HEK293 (cell line): ENCODE data around the gene ALG8.

Source experiments
- AEBP2 ChIP-seq: fragments of 450-650 bp; formaldehyde crosslinking; IDR thresholded peaks from 2 replicates; pipeline ENCODE4 v1.5.1; 2016; ENCODE audit warnings: missing biosample characterization, missing genetic modification characterization, borderline replicate concordance
- FEZF1 ChIP-seq: fragments of 450-650 bp; formaldehyde crosslinking; IDR thresholded peaks from 2 replicates; pipeline ENCODE4 v1.5.1; 2016; ENCODE audit warnings: missing biosample characterization, missing genetic modification characterization
- HOXD13 ChIP-seq: sonication (generic); formaldehyde crosslinking; IDR thresholded peaks from 2 replicates; pipeline ENCODE4 v1.8.0; 2022; ENCODE audit warnings: missing genetic modification reagents, borderline replicate concordance
- KLF10 ChIP-seq: fragments of 450-650 bp; IDR thresholded peaks from 2 replicates; pipeline ENCODE4 v1.5.1; 2018; ENCODE audit warnings: missing biosample characterization, mild to moderate bottlenecking, missing genetic modification characterization
- KLF17 ChIP-seq: fragments of 450-650 bp; formaldehyde crosslinking; IDR thresholded peaks from 2 replicates; pipeline ENCODE4 v1.5.1; 2016; ENCODE audit warnings: missing biosample characterization, missing genetic modification characterization
- MZF1 ChIP-seq: fragments of 450-650 bp; formaldehyde crosslinking; IDR thresholded peaks from 2 replicates; pipeline ENCODE4 v1.5.1; 2017; ENCODE audit warnings: missing biosample characterization, missing genetic modification characterization, borderline replicate concordance
- PBX3 ChIP-seq: sonication (generic); formaldehyde crosslinking; IDR thresholded peaks from 2 replicates; pipeline ENCODE4 v1.8.1; 2022; ENCODE audit warnings: mild to moderate bottlenecking, moderate library complexity, missing genetic modification reagents
- YY1 ChIP-seq: fragments of 450-650 bp; formaldehyde crosslinking; IDR thresholded peaks from 2 replicates; pipeline ENCODE4 v1.5.1; 2018; ENCODE audit warnings: missing biosample characterization, missing genetic modification characterization
- ZBTB6 ChIP-seq: fragments of 450-650 bp; formaldehyde crosslinking; IDR thresholded peaks from 2 replicates; pipeline ENCODE4 v1.5.1; 2017; ENCODE audit warnings: missing biosample characterization, missing genetic modification characterization
- ZFP41 ChIP-seq: fragments of 450-650 bp; formaldehyde crosslinking; IDR thresholded peaks from 2 replicates; pipeline ENCODE4 v1.5.1; 2016; ENCODE audit warnings: missing biosample characterization, missing genetic modification characterization, borderline replicate concordance
- ZNF10 ChIP-seq: fragments of 450-650 bp; formaldehyde crosslinking; IDR thresholded peaks from 2 replicates; pipeline ENCODE4 v1.5.1; 2017; ENCODE audit warnings: missing biosample characterization, missing genetic modification characterization
- ZNF138 ChIP-seq: fragments of 450-650 bp; formaldehyde crosslinking; IDR thresholded peaks from 2 replicates; pipeline ENCODE4 v1.5.1; 2016; ENCODE audit warnings: missing biosample characterization, missing genetic modification characterization, borderline replicate concordance
- ZNF174 ChIP-seq: fragments of 450-650 bp; formaldehyde crosslinking; IDR thresholded peaks from 2 replicates; pipeline ENCODE4 v1.5.0; 2017; ENCODE audit warnings: missing biosample characterization, mild to moderate bottlenecking, missing genetic modification characterization
- ZNF175 ChIP-seq: fragments of 450-650 bp; formaldehyde crosslinking; IDR thresholded peaks from 2 replicates; pipeline ENCODE4 v1.5.1; 2016; ENCODE audit warnings: missing biosample characterization, missing genetic modification characterization
- ZNF202 ChIP-seq: fragments of 450-650 bp; formaldehyde crosslinking; IDR thresholded peaks from 2 replicates; pipeline ENCODE4 v1.5.1; 2016; ENCODE audit warnings: missing biosample characterization, missing genetic modification characterization, borderline replicate concordance
- ZNF324 ChIP-seq: fragments of 450-650 bp; formaldehyde crosslinking; IDR thresholded peaks from 2 replicates; pipeline ENCODE4 v1.5.1; 2016; ENCODE audit warnings: missing biosample characterization, missing genetic modification characterization
- ZNF341 ChIP-seq: fragments of 450-650 bp; formaldehyde crosslinking; IDR thresholded peaks from 2 replicates; pipeline ENCODE4; 2016; ENCODE audit warnings: low read depth, missing biosample characterization, missing genetic modification characterization
- ZNF366 ChIP-seq: fragments of 450-650 bp; formaldehyde crosslinking; conservative IDR thresholded peaks from 2 replicates; pipeline ENCODE4 v1.5.1; 2016; ENCODE audit warnings: missing biosample characterization, missing genetic modification characterization
- ZNF391 ChIP-seq: fragments of 450-650 bp; formaldehyde crosslinking; IDR thresholded peaks from 2 replicates; pipeline ENCODE4 v1.5.1; 2016; ENCODE audit warnings: low read depth, missing biosample characterization, missing genetic modification characterization, borderline replicate concordance
- ZNF404 ChIP-seq: fragments of 450-650 bp; formaldehyde crosslinking; IDR thresholded peaks from 2 replicates; pipeline ENCODE4 v1.5.1; 2017; ENCODE audit warnings: missing biosample characterization, missing genetic modification characterization
- ZNF426 ChIP-seq: fragments of 450-650 bp; formaldehyde crosslinking; IDR thresholded peaks from 2 replicates; pipeline ENCODE4 v1.5.1; 2017; ENCODE audit warnings: missing biosample characterization, missing genetic modification characterization, mild to moderate bottlenecking, inconsistent platforms, moderate library complexity
- ZNF518A ChIP-seq: fragments of 450-650 bp; formaldehyde crosslinking; conservative IDR thresholded peaks from 2 replicates; pipeline ENCODE4 v1.5.1; 2016; ENCODE audit warnings: low read depth, missing biosample characterization, missing genetic modification characterization
- ZNF530 ChIP-seq: fragments of 450-650 bp; formaldehyde crosslinking; IDR thresholded peaks from 2 replicates; pipeline ENCODE4 v1.5.1; 2016; ENCODE audit warnings: low read depth, missing biosample characterization, missing genetic modification characterization
- ZNF548 ChIP-seq: fragments of 450-650 bp; formaldehyde crosslinking; IDR thresholded peaks from 2 replicates; pipeline ENCODE4 v1.5.1; 2016; ENCODE audit warnings: missing biosample characterization, missing genetic modification characterization
- ZNF571 ChIP-seq: fragments of 450-650 bp; formaldehyde crosslinking; IDR thresholded peaks from 2 replicates; pipeline ENCODE4 v1.5.0; 2017; ENCODE audit warnings: missing biosample characterization, missing genetic modification characterization
- ZNF600 ChIP-seq: fragments of 450-650 bp; formaldehyde crosslinking; IDR thresholded peaks from 2 replicates; pipeline ENCODE4 v1.5.1; 2016; ENCODE audit warnings: missing biosample characterization, missing genetic modification characterization
- ZNF610 ChIP-seq: fragments of 450-650 bp; formaldehyde crosslinking; IDR thresholded peaks from 2 replicates; pipeline ENCODE4 v1.5.1; 2016; ENCODE audit warnings: missing biosample characterization, missing genetic modification characterization, borderline replicate concordance
- ZNF664 ChIP-seq: fragments of 450-650 bp; formaldehyde crosslinking; IDR thresholded peaks from 2 replicates; pipeline ENCODE4 v1.5.1; 2016; ENCODE audit warnings: missing biosample characterization, missing genetic modification characterization
- ZSCAN23 ChIP-seq: fragments of 450-650 bp; formaldehyde crosslinking; IDR thresholded peaks from 2 replicates; pipeline ENCODE4 v1.5.1; 2016; ENCODE audit warnings: missing biosample characterization, missing genetic modification characterization

The ALG8 gene

GRCh38 chr11:78139422-78140391, at the start of gene ALG8 (continued):
- TF ChIP-seq ZNF174 (tag by site-specific recombination) (no peak), ZNF518A (tag by site-specific recombination) (peak; percentile 67; the same call in 1 of the 2 replicates), FEZF1 (tag by site-specific recombination) (no peak), ZSCAN23 (tag by site-specific recombination) (no peak), PBX3 (CRISPR knock-in tag) (no peak), ZNF548 (no peak), ZBTB6 (tag by site-specific recombination) (no peak), KLF10 (tag by site-specific recombination) (no peak), HOXD13 (CRISPR knock-in tag) (0 out of 2 replicates have a peak, but pooled peaks have one; percentile 34), YY1 (tag by site-specific recombination) (peak; percentile 94), ZNF391 (tag by site-specific recombination) (0 out of 2 replicates have a peak, but pooled peaks have one; percentile 29), ZNF530 (no peak), ZNF426 (tag by site-specific recombination) (no peak), ZNF138 (tag by site-specific recombination) (no peak), ZNF175 (no peak), ZNF610 (tag by site-specific recombination) (no peak; the same call in 1 of the 2 replicates), ZNF10 (tag by site-specific recombination) (0 out of 2 replicates have a peak, but pooled peaks have one; percentile 11), AEBP2 (tag by site-specific recombination) (no peak), MZF1 (tag by site-specific recombination) (no peak), ZNF571 (tag by site-specific recombination) (no peak), ZNF324 (tag by site-specific recombination) (no peak), ZNF404 (tag by site-specific recombination) (no peak), ZNF664 (tag by site-specific recombination) (no peak), ZFP41 (tag by site-specific recombination) (no peak), ZNF366 (tag by site-specific recombination) (no peak), ZNF600 (tag by site-specific recombination) (no peak), ZNF202 (no peak), ZNF341 (tag by site-specific recombination) (no peak; the same call in 1 of the 2 replicates), KLF17 (tag by site-specific recombination) (no peak)
